ENCODE results near the gene CDK2AP2.
A peak's percentile ranks its signal among the peaks of the same experiment; 100 is the strongest.
"Not testable (repeated sequence)": the region's sequence is repeated elsewhere in the genome, so short reads cannot be mapped to it uniquely, and the experiment has no call there.

CDK2AP2 gene

DNA sequence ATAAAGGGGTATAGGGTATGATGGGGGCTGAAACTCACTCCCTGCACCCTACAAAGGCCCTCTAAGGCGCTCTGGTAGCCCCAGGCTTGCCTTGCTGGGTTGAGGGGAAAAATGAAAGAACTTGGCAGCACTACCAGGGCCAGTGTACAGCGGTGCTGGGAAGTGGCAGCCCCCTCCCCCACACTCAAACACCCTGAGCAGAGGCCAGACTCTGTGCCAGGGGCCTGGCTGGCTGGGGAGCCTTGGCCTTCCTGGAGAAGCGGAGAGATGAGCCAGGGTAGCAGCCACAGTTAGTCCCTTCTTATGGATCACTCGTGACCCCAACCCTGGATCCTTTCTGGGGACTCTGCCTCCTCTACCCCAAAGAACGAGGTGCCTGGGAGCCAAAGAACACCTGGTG is 41.6 kb downstream of the CDK2AP2 start:
- DNase-seq (ENCODE audit: low read depth): no peak

DNA sequence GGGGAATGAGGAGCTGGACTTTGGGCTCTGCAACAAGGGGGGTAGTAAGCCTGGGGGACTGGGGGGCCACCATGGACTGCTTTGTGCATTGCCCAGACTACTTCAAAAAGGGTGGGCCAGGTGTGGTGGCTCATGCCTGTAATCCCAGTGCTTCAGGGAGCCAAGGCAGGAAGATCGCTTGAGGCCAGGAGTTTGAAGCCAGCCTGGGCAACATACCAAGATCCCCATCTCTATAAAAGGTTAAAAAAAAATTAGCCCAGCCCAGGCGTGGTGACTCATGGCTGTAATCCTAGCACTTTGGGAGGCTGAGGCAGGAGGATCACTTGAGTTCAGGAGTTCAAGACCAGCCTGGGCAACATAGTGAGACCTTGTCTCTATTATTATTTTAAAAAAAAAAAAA is 42.4 kb downstream of the CDK2AP2 start:
- not testable (repeated sequence) for DNase-seq (ENCODE audit: low read depth)

DNA sequence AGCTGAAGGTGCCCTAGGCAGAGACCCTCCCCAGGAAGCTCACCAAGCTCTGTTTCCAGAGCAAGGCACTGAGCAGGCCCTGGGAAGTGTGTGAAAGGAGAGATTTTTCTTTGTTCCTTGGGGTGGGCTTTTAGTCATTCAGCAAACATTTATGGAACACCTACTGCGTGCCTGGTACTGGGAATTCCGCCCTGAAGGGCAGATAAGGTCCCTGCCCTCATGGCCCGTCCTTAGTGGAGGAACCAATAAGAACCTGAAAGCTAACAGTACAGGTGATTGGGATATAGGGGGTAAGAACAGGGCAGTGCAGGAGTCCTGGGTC is 42.8 kb downstream of the CDK2AP2 start:
- no peak for DNase-seq (ENCODE audit: low read depth)

DNA sequence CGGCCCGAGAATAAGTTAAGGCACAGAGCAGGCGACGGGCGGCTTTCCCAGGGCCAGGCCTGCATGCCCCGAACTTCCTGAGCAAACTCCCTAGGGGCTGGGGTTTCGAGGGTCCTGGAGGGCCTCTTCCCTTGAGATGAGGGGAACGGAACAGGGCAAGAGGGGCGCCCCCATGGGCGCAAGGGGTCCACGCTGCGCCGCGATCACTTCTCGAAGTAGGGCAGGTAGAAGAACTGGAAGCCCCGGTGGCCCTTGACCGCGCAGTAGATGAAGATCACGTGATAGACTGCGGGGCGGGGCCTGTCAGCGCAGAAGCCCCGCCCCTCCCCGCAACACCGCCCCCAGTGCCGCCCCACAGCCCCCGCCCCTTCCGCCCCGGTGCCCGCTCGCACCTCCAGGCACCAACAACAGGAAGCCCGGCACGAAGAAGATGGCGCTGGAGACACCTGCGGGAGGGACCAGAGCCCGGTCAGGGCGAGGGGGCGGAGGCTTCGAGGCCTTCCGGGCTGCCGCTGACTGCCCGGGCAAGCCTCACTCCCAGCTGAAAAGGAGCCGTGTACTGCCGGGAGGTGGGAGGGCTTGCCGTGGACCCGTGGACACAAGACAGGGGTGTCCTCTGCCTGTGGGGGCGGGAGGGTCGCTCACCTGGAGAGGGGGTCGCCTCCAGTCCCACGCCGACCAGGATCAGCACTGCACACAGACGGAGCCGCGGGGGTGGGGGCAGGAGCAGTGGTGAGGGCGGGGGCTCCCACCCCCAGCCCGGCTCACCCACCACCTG is 43.4 kb downstream of the CDK2AP2 start:
- peak; percentile 90 for DNase-seq (ENCODE audit: low read depth)

DNA sequence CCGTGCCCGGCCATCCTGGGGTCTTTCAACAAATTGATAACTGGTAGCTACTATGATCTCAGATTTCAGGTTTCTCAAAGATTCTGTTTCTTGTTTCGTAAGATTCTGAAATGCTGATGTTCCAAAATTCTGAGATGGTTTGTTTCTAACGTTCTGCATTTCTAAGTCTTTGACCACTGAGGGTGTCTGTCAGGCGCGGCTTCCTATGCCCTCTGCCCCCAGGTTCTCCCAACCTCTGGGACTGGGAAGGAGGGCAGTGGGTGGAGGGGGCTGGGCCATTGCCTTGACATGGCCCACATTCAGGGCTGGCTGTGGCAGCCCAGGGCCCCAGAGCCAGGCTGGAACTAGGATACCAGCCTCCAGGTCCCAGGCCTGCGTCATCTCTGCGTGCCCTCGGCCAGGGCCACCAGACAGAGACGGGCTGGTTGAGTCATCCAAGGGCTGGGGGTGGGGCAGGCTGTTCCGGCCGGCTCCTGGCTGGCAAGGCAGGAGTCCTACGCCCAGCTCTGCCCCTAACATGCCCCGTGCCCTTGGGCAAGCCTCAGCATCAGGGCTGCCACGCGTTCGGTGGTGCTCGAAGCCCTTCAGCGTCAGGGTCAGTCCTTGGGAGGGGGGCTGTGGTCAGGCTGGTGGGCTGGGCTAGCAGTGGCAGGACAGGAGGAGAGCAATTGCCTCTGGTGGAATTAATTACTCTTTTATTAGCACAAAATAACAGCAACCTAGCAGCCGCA is 44.1 kb downstream of the CDK2AP2 start:
- no peak for DNase-seq (ENCODE audit: low read depth)

DNA sequence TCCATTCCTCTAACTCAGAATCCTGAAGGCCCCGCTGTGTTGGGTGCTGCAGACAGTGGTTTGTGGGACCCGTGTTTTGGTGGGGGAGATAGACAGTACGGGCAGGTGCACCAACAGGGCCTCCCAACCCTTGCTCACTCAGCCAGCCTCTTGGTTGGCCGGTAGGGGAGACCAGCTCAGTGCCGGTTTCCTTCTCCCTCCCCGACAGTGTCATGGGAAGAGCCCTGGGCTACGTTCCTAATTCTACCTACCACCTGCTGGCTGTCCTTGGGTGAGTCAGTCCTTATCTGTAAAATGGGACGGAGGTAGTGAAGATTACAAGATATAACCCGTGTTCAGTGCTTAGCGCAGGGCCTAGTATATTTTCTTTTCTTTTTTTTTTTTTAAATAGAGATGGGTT is 44.8 kb downstream of the CDK2AP2 start:
- no peak for DNase-seq (ENCODE audit: low read depth)

DNA sequence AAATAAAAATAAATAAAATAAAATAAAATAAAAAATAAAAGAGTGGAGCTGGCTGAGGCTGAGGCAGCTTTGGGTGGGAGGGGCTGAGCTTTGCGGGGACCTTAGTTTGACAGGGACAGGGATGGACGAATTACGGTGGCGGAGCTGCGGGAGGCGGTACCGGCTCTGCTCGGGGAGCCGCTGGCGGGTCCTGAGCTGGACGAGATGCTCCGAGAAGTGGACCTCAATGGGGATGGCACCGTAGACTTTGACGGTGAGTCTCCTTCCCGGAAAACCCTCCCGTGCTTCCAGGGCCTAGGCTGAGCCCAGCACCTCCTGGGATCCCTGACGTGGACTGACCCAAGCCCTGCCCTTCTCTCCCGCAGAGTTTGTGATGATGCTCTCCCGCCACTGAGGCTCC is 49.7 kb downstream of the CDK2AP2 start:
- DNase-seq (ENCODE audit: low read depth): no peak

DNA sequence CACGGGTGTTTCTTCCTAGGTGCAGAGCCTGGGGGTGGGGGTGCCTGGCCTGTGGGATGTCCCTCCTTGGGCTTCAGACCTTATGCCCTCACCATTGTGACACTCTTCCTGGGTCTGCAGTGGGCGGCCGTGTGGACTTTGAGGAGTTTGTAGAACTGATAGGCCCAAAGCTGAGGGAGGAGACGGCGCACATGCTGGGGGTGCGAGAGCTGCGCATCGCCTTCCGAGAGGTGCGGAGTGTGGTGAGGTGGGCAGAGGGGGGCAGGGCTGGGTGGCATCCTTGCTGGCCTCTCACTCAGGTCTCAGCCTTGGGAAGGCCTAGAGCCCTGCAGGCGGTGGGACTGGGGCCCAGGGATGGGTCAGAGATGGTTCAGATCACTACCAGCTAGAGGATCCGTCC is 50.5 kb downstream of the CDK2AP2 start:
- no peak for DNase-seq (ENCODE audit: low read depth)

All from activated T-cell treated with anti-CD3 and anti-CD28 coated beads for 48 hours (primary cell).